K562 (cell line): Measurements from ENCODE around the gene MYH9. TPM values are rescaled to one million over a fixed set of nuclear protein-coding genes. Genes with fewer than 3 reads are reported as not detected.
A peak's percentile ranks its signal among the peaks of the same experiment; 100 is the strongest.

Experiments
- ASH1L ChIP-seq: fragments of 450-650 bp; IDR thresholded peaks from 2 replicates; pipeline ENCODE4 v1.6.1; 2018; ENCODE audit warnings: borderline replicate concordance, mild to moderate bottlenecking, low read depth; ENCODE audit not compliant: partially characterized antibody
- BHLHE40 ChIP-seq: IDR thresholded peaks from 2 replicates; pipeline ENCODE4 v1.6.1; 2011; ENCODE audit warnings: low read length, improper control_type of control experiment
- BRCA1 ChIP-seq, 2 experiments: fragments of 450-650 bp in 1 of 2; sonication (generic) in 1 of 2; formaldehyde crosslinking in 1 of 2; IDR thresholded peaks; 2 replicates each; pipeline versions ENCODE4 v1.5.0 to v1.6.1; 2017 to 2020; ENCODE audit warnings: mild to moderate bottlenecking in 1 of 2, missing genetic modification reagents in 1 of 2
- CBX8 ChIP-seq: fragments of 200-600 bp; sonication (generic); IDR thresholded peaks from 2 replicates; pipeline ENCODE4 v1.6.1; 2012; ENCODE audit warnings: borderline replicate concordance, mixed run types, low read depth, mild to moderate bottlenecking, moderate library complexity, mixed read lengths, low read length, control low read depth, inconsistent platforms; ENCODE audit not compliant: poor library complexity, severe bottlenecking; ENCODE audit errors: extremely low read depth
- EP400 ChIP-seq: fragments of 450-650 bp; IDR thresholded peaks from 2 replicates; pipeline ENCODE4 v1.6.1; 2017; ENCODE audit warnings: antibody characterized with exemption, mild to moderate bottlenecking, moderate library complexity
- ESRRB ChIP-seq: fragments of 250-450 bp; sonication (Bioruptor Pico); IDR thresholded peaks from 2 replicates; pipeline ENCODE4 v1.5.0; 2020; ENCODE audit warnings: mild to moderate bottlenecking, moderate library complexity, borderline replicate concordance
- JUND ChIP-seq, 2 experiments: IDR thresholded peaks; 2 replicates in 1 of 2; 3 replicates in 1 of 2; pipeline ENCODE4 v1.6.1; 2011; ENCODE audit warnings: borderline replicate concordance in 2 of 2, low read depth in 2 of 2, low read length in 2 of 2, improper control_type of control experiment in 1 of 2, missing biosample characterization in 1 of 2, missing genetic modification characterization in 1 of 2, missing genetic modification reagents in 1 of 2
- KAT7 ChIP-seq: sonication (generic); formaldehyde crosslinking; IDR thresholded peaks from 2 replicates; pipeline ENCODE4 v1.8.0; 2022; ENCODE audit warnings: missing genetic modification reagents, mild to moderate bottlenecking, borderline replicate concordance
- MAFK ChIP-seq: IDR thresholded peaks from 2 replicates; pipeline ENCODE4 v1.6.1; 2011; ENCODE audit warnings: low read length, improper control_type of control experiment
- MTA3 ChIP-seq: fragments of 450-650 bp; formaldehyde crosslinking; IDR thresholded peaks from 2 replicates; pipeline ENCODE4 v1.6.1; 2017; ENCODE audit warnings: mild to moderate bottlenecking, borderline replicate concordance
- NR4A1 ChIP-seq, 2 experiments: fragments of 250-450 bp in 1 of 2; fragments of 450-650 bp in 1 of 2; sonication (Bioruptor Pico) in 1 of 2; IDR thresholded peaks; 2 replicates each; pipeline versions ENCODE4 v1.4.0 to v1.6.1; 2016 to 2020; ENCODE audit warnings: mild to moderate bottlenecking in 2 of 2, missing compliant biosample characterization in 1 of 2, missing genetic modification characterization in 1 of 2, moderate library complexity in 1 of 2
- RFX1 ChIP-seq: fragments of 450-650 bp; IDR thresholded peaks from 2 replicates; pipeline ENCODE4 v1.6.1; 2016; ENCODE audit warnings: mild to moderate bottlenecking, moderate library complexity
- TAF1 ChIP-seq: IDR thresholded peaks from 2 replicates; pipeline ENCODE4 v1.6.1; 2011; ENCODE audit warnings: mild to moderate bottlenecking, low read length, moderate library complexity; ENCODE audit not compliant: insufficient read depth, control insufficient read depth, severe bottlenecking; ENCODE audit errors: extremely low read depth
- U2AF2 ChIP-seq: fragments of 200-400 bp; formaldehyde crosslinking; optimal IDR thresholded peaks from 2 replicates; pipeline ENCODE3; 2017; ENCODE audit warnings: low read depth, mild to moderate bottlenecking, low read length
- WHSC1 ChIP-seq: IDR thresholded peaks from one replicate; pipeline ENCODE4 v1.6.1; 2012; ENCODE audit warnings: low read length, control low read depth, inconsistent platforms
- ZNF232 ChIP-seq: sonication (generic); formaldehyde crosslinking; IDR thresholded peaks from 2 replicates; pipeline ENCODE4 v1.8.0; 2022; ENCODE audit warnings: mild to moderate bottlenecking, missing genetic modification reagents
- polyA plus RNA-seq, 8 experiments: library from polyadenylated mRNA; depleted of rRNA in 4 of 8; stranded (reverse) in 5 of 8; unstranded in 3 of 8; fragments of >200 nt; fragmentation: Nextera tagmentation in 2 of 8; fragmentation: Illumina TruSeq in 1 of 8; extraction: Ambion mirVana in 2 of 8; extraction: Trizol in 1 of 8; gene quantifications; 2 replicates each; pipeline versions ENCODE4 v1.2.1 to v1.2.3, GENCODE V29; 2011 to 2014; ENCODE audit warnings: inconsistent platforms in 1 of 8, missing spikeins in 1 of 8
- total RNA-seq, 7 experiments: library from RNA; depleted of rRNA in 6 of 7; stranded (reverse); fragments of >200 nt in 6 of 7; fragmentation: Illumina TruSeq in 2 of 7; extraction: Trizol in 2 of 7; gene quantifications; 2 replicates each; pipeline versions ENCODE4 v1.2.1 to v1.2.3, GENCODE V29; 2011 to 2021; ENCODE audit warnings: low replicate concordance in 1 of 7
- TF ChIP-seq, protein P1 (sequence below): sonication (generic); formaldehyde crosslinking; IDR thresholded peaks from 2 replicates; pipeline ENCODE4 v1.8.0; 2023; ENCODE audit warnings: mild to moderate bottlenecking, missing genetic modification reagents
- TF ChIP-seq, protein P2 (sequence below): conservative IDR thresholded peaks from 2 replicates; pipeline ENCODE4 v1.6.1; 2011; ENCODE audit warnings: low read depth, mild to moderate bottlenecking, low read length; ENCODE audit not compliant: control insufficient read depth

MYH9 gene
- total and polyA plus RNA-seq, 9 of the 15 experiments (the other 6 are each of a cell fraction or from before 2014, with no cell fraction given), result 0.71 to 111 (median 24.6) TPM

DNA sequence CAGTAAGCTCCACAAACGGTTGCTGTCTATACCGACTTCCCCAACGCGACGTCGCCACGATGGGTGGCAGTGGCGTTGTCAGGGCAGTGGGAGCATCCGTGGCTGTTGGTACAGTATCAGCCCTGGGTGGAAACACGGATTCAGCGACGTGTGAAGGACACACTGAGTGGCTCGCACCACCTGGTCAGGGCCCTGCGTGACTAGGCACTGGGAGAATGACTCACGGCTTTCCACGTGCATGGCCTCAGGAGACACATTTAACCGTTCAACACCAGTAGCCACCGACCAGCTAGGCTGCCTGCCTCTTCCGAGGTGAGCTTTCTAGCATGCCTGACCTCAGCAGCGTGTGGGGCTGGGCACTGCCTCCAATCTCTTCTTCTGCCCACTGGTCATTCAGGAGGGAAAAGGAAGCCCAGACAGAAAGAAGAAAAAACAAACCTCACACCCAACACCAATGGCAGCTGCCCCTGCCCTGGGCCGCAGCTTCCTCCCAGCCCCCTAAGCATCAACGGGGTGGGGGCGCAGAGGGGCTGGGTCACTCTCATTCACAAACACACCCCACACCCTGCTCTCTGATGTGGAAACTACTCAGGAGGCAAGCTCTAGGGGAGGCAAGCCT, 59.0 kb downstream of the MYH9 start (continued):
- TF ChIP-seq NR4A1 (CRISPR knock-in tag; IDR thresholded peaks at IDR 0.05), result no peak
- no peak for TF ChIP-seq NR4A1 (tag; IDR thresholded peaks at IDR 0.05)
- TF ChIP-seq, protein P1, sequence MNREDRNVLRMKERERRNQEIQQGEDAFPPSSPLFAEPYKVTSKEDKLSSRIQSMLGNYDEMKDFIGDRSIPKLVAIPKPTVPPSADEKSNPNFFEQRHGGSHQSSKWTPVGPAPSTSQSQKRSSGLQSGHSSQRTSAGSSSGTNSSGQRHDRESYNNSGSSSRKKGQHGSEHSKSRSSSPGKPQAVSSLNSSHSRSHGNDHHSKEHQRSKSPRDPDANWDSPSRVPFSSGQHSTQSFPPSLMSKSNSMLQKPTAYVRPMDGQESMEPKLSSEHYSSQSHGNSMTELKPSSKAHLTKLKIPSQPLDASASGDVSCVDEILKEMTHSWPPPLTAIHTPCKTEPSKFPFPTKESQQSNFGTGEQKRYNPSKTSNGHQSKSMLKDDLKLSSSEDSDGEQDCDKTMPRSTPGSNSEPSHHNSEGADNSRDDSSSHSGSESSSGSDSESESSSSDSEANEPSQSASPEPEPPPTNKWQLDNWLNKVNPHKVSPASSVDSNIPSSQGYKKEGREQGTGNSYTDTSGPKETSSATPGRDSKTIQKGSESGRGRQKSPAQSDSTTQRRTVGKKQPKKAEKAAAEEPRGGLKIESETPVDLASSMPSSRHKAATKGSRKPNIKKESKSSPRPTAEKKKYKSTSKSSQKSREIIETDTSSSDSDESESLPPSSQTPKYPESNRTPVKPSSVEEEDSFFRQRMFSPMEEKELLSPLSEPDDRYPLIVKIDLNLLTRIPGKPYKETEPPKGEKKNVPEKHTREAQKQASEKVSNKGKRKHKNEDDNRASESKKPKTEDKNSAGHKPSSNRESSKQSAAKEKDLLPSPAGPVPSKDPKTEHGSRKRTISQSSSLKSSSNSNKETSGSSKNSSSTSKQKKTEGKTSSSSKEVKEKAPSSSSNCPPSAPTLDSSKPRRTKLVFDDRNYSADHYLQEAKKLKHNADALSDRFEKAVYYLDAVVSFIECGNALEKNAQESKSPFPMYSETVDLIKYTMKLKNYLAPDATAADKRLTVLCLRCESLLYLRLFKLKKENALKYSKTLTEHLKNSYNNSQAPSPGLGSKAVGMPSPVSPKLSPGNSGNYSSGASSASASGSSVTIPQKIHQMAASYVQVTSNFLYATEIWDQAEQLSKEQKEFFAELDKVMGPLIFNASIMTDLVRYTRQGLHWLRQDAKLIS (CRISPR knock-in tag), result no peak
- no peak for TF ChIP-seq ASH1L
- TF ChIP-seq TAF1, result no peak
- TF ChIP-seq ESRRB (CRISPR knock-in tag), result no peak
- no peak for TF ChIP-seq U2AF2
- peak; percentile 83 for TF ChIP-seq BHLHE40
- no peak for TF ChIP-seq BRCA1 (IDR thresholded peaks at IDR 0.05)
- 0 out of 2 replicates have a peak, but pooled peaks have one; percentile 81 for TF ChIP-seq BRCA1 (CRISPR knock-in tag; IDR thresholded peaks at IDR 0.05)
- TF ChIP-seq WHSC1, result no peak
- TF ChIP-seq KAT7 (CRISPR knock-in tag), result no peak
- no peak for TF ChIP-seq MTA3
- TF ChIP-seq, protein P2, sequence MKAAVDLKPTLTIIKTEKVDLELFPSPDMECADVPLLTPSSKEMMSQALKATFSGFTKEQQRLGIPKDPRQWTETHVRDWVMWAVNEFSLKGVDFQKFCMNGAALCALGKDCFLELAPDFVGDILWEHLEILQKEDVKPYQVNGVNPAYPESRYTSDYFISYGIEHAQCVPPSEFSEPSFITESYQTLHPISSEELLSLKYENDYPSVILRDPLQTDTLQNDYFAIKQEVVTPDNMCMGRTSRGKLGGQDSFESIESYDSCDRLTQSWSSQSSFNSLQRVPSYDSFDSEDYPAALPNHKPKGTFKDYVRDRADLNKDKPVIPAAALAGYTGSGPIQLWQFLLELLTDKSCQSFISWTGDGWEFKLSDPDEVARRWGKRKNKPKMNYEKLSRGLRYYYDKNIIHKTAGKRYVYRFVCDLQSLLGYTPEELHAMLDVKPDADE, result no peak
- peak; percentile 81 for TF ChIP-seq JUND (IDR thresholded peaks at IDR 0.05; ENCODE audit: borderline replicate concordance, low read depth, low read length)
- peak; percentile 88; the same call in 2 of the 3 replicates for TF ChIP-seq JUND (tag; IDR thresholded peaks at IDR 0.05; ENCODE audit: borderline replicate concordance, low read depth, low read length)
- TF ChIP-seq RFX1, result no peak
- TF ChIP-seq ZNF232 (CRISPR knock-in tag), result no peak
- no peak for TF ChIP-seq CBX8
- TF ChIP-seq EP400, result peak; percentile 48; the same call in 1 of the 2 replicates
- TF ChIP-seq MAFK, result peak; percentile 24; the same call in 1 of the 2 replicates
